ENCODE results near the gene MXRA5. TPM values are rescaled to one million over a fixed set of nuclear protein-coding genes. Genes with fewer than 3 reads are reported as not detected.

The MXRA5 gene
- total RNA-seq (2021; fragmentation: NEBNext Ultra II Directional; extraction: Animal tissue kit (Norgen Biotek cat#: 25700)) = 1.5 and 1.7 TPM in 2 replicates
- polyA plus RNA-seq (2011; rRNA removed) = 0.56 and 0.71 TPM in 2 replicates
- polyA plus RNA-seq (2011; cell fraction: cytosol; rRNA removed) = 0.78 TPM
- polyA plus RNA-seq (2011; cell fraction: nucleus; rRNA removed) = 1.1 TPM
- polyA plus RNA-seq (2012, experiment 1 of 2) = 1.2 to 1.4 TPM (median 1.3 TPM) in 4 replicates
- polyA plus RNA-seq (2012, experiment 2 of 2) = 0.07 TPM
- 1.1 TPM for polyA plus RNA-seq (2013, experiment 1 of 2)
- 0.98 TPM for polyA plus RNA-seq (2013, experiment 2 of 2)
- polyA minus RNA-seq (2011; rRNA and poly(A)+ RNA removed) = 2.3 and 3.0 TPM in 2 replicates
- 1.7 TPM for polyA minus RNA-seq (2011; cell fraction: cytosol; rRNA and poly(A)+ RNA removed)
- 1.6 TPM for polyA minus RNA-seq (2011; cell fraction: nucleus; rRNA and poly(A)+ RNA removed)
- long read RNA-seq, experiment 1 = 0 reads
- long read RNA-seq, experiment 2 = 0 reads

- no peak within 1 kb of the TSS for H2BK20ac ChIP-seq (ENCODE audit: low read length)
- H3K27me3 ChIP-seq (replicated peaks in 1 of 4; ENCODE audit: control insufficient read depth in 3 of 4, extremely low read depth in 1 of 4, insufficient read depth in 3 of 4, low read length in 3 of 4) = peaks cover 0 to 9% (median 7%) of the 10 kb centered on the region in 4 experiments; a peak in 5 of 7 replicates
- peak within 1 kb of the TSS; percentile 82 to 90 for H3K4me2 ChIP-seq (ENCODE audit: insufficient read depth in 1 of 2, low read depth in 2 of 2, low read length in 2 of 2)
- no peaks in the 10 kb centered on the region for H3K9me3 ChIP-seq (ENCODE audit: insufficient read depth in 2 of 2, low read depth in 1 of 2, low read length in 1 of 2)
- no peaks in the 10 kb centered on the region for H3K79me2 ChIP-seq (ENCODE audit: control insufficient read depth in 1 of 2, insufficient read depth in 2 of 2, low read length in 2 of 2)
- no peak within 1 kb of the TSS for H4K5ac ChIP-seq (ENCODE audit: insufficient read length, low read depth, low read length)
- TF ChIP-seq USF2 (IDR thresholded peaks at IDR 0.05; ENCODE audit: low read length) = no peak
- 0 out of 2 replicates have a peak, but pooled peaks have one; percentile 16 for TF ChIP-seq TBP (IDR thresholded peaks at IDR 0.05; ENCODE audit: low read depth, low read length)
- TF ChIP-seq RXRA (IDR thresholded peaks at IDR 0.05; ENCODE audit: insufficient read depth, low read depth, low read length) = no peak
- TF ChIP-seq MAX (IDR thresholded peaks at IDR 0.05) = 0 out of 2 replicates have a peak, but pooled peaks have one; percentile 15
- no peak for TF ChIP-seq BACH1 (IDR thresholded peaks at IDR 0.05; ENCODE audit: low read length)
- H3K79me1 ChIP-seq (ENCODE audit: low read depth, low read length) = no peaks in the 10 kb centered on the region
- H3K9ac ChIP-seq (replicated peaks in 1 of 4; ENCODE audit: extremely low read depth in 1 of 4, low read depth in 3 of 4, low read length in 3 of 4) = peak within 1 kb of the TSS in 1 of 4 experiments; percentile 62; a peak in 1 of 7 replicates
- no peak within 1 kb of the TSS for H2AK5ac ChIP-seq (ENCODE audit: low read depth, low read length)
- peak within 1 kb of the TSS; percentile 76; the same call in 1 of the 2 replicates for H2AFZ ChIP-seq (ENCODE audit: low read length)
- H3K4me3 ChIP-seq (ENCODE audit: extremely low read depth in 1 of 4, insufficient read depth in 2 of 4, low read depth in 3 of 4, low read length in 4 of 4) = peak within 1 kb of the TSS; percentile 45 to 69 (median 50)
- H3K27ac ChIP-seq (ENCODE audit: low read depth, low read length) = no peak within 1 kb of the TSS
- H4K8ac ChIP-seq (ENCODE audit: extremely low read depth, insufficient read depth, low read length) = 0 out of 2 replicates have a peak within 1 kb of the TSS, but pooled peaks have one; percentile 68
- ChIA-PET CTCF (ENCODE audit: partially characterized antibody) (no interaction called here), POLR2A (ENCODE audit: partially characterized antibody) (no interaction called here)
- H3K23me2 ChIP-seq (ENCODE audit: low read depth, low read length) = peaks cover 6% of the 10 kb centered on the region; the same call in 1 of the 2 replicates
- no peak within 1 kb of the TSS for H2BK12ac ChIP-seq (ENCODE audit: low read depth, low read length)
- H4K91ac ChIP-seq (replicated peaks; ENCODE audit: insufficient read length, low read length) = no peak within 1 kb of the TSS
- H2BK15ac ChIP-seq (ENCODE audit: low read length) = no peak within 1 kb of the TSS
- no peak within 1 kb of the TSS for H2BK5ac ChIP-seq (ENCODE audit: low read depth, low read length)
- H3K14ac ChIP-seq (ENCODE audit: insufficient read length) = no peak within 1 kb of the TSS
- no peaks in the 10 kb centered on the region for H4K20me1 ChIP-seq (replicated peaks in 1 of 2; ENCODE audit: control insufficient read depth in 1 of 2, insufficient read depth in 2 of 2, low read length in 2 of 2)
- 0% methylated on average over 17 of the region's 70 CpGs; no CpG with 5 or more reads in 1 of the 2 experiments for WGBS, 2 experiments (ENCODE audit: extremely low coverage in 1 of 2, insufficient coverage in 1 of 2, insufficient read length in 1 of 2, insufficient replicate concordance in 2 of 2, low coverage in 1 of 2, low lambda C conversion rate in 2 of 2, missing lambda C conversion rate in 1 of 2)
- H3K36me3 ChIP-seq (ENCODE audit: control insufficient read depth in 2 of 4, insufficient read depth in 4 of 4, low read length in 3 of 4) = no peaks in the 10 kb centered on the region
- H3K18ac ChIP-seq (ENCODE audit: extremely low read depth, low read length) = no peak within 1 kb of the TSS; the same call in 1 of the 2 replicates
- H2BK120ac ChIP-seq (replicated peaks; ENCODE audit: low read depth, low read length) = no peak within 1 kb of the TSS
- no peaks in the 10 kb centered on the region for H3K4me1 ChIP-seq (replicated peaks in 1 of 4; ENCODE audit: control insufficient read depth in 3 of 4, insufficient read depth in 4 of 4, low read length in 3 of 4)
- FAIRE-seq = no peak
- DNase-seq (ENCODE audit: low read depth in 1 of 2, low spot score in 2 of 2) = peak in 1 of 2 experiments; percentile 59
- no peak within 1 kb of the TSS for H3K23ac ChIP-seq (ENCODE audit: insufficient read length)
- H3K4ac ChIP-seq (replicated peaks; ENCODE audit: insufficient read length, low read depth, low read length) = no peak within 1 kb of the TSS
- no peak within 1 kb of the TSS for H3K56ac ChIP-seq (replicated peaks; ENCODE audit: insufficient read length, low read depth, low read length)
Observed at GRCh38 chrX:3346501-3347259, at the start of gene MXRA5. Gene MXRA5 (minus strand): TSS chrX:3346652. CDS start chrX:3343833, 2,819 bp downstream.
